Measurements from ENCODE around the gene CACNA2D1. TPM values are rescaled to one million over a fixed set of nuclear protein-coding genes. Genes with fewer than 3 reads are reported as not detected.

CACNA2D1 gene
- total RNA-seq, 1 experiment from 2014 or later, result 9.8 TPM

DNA sequence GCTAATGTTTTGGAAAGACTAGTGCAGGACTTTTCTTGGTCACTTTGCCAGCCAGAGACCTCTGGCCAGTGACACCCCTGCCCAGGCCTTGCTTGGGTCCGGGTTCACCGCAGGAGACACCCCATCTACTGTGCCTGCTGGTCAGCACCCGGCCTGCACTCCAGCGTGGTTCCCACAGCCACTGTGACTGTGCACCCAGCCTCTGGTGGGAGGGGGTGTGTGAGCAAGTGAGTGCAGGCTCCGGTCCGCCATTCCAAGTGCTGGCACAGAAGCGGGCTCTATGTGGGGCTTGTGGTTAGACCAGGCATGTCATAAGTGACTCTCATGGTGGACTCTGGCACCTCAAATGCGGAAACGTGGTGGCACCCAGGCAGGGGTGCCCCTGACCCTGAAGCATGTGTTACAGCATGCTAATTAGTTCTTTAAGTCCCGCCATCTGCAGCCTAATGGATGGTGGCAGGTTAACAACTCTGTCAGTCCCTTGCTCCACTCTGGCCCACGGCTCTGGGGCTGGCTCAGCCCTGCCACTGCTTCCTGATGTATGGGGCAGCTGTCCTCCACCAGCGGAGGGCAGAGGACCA, 361.8 kb downstream of the CACNA2D1 start:
- ChIA-PET POLR2A (no interaction called here), CTCF (no interaction called here)
- Histone ChIP-seq H3K36me3 (ENCODE audit: control insufficient read depth, insufficient read depth, low read length) (peaks cover 2% of the 10 kb centered on the region; the same call in 1 of the 2 replicates), H3K4me1 (ENCODE audit: control insufficient read depth, insufficient read depth, low read length) (no peaks in the 10 kb centered on the region), H3K27ac (ENCODE audit: low read length) (no peak overlapping the region), H3K4me3 (ENCODE audit: low read depth in 2 of 2, low read length in 2 of 2) (no peak overlapping the region), H3K9me3 (ENCODE audit: control insufficient read depth, insufficient read depth, low read depth, low read length) (no peaks in the 10 kb centered on the region), H3K27me3 (ENCODE audit: control insufficient read depth, insufficient read depth, low read length) (no peaks in the 10 kb centered on the region)
- BruUV-seq (replicated peaks), result no TSS peak
- in situ Hi-C loops (cut with HindIII; ENCODE audit: low pct_unique_long_range_greater_than_20kb, low sequenced_read_pairs), result no loop called here
- no peak for TF ChIP-seq POLR2AphosphoS5 (IDR thresholded peaks at IDR 0.05; ENCODE audit: low read depth, low read length)
- TF ChIP-seq REST (IDR thresholded peaks at IDR 0.05; ENCODE audit: insufficient read depth in 1 of 2, low read depth in 2 of 2, low read length in 1 of 2), result no peak
- TF ChIP-seq SIN3A (IDR thresholded peaks at IDR 0.05; ENCODE audit: borderline replicate concordance, insufficient read depth, low read depth, low read length), result no peak
- TF ChIP-seq TCF7L2 (IDR thresholded peaks at IDR 0.05; ENCODE audit: low read depth, low read length), result no peak
- TF ChIP-seq CTCF (IDR thresholded peaks at IDR 0.05), result no peak
- intact Hi-C loops (cut with micrococcal nuclease; ENCODE audit: unreplicated experiment), result no loop called here
- DNase-seq (ENCODE audit: low read depth, low spot score) (no peak), ATAC-seq (no peak)

GRCh38 chr7:82080254-82080927, 363.2 kb downstream of the CACNA2D1 start:
- no peak overlapping the region for H3K4me3 ChIP-seq (ENCODE audit: low read depth in 2 of 2, low read length in 2 of 2)

More at GRCh38 chr7:82080254-82080927, 363.2 kb downstream of the CACNA2D1 start:
- CTCF ChIA-PET, result no interaction called here
- Histone ChIP-seq H3K36me3 (ENCODE audit: control insufficient read depth, insufficient read depth, low read length) (peaks cover 2% of the 10 kb centered on the region; the same call in 1 of the 2 replicates), H3K9me3 (ENCODE audit: control insufficient read depth, insufficient read depth, low read depth, low read length) (no peaks in the 10 kb centered on the region), H3K27me3 (ENCODE audit: control insufficient read depth, insufficient read depth, low read length) (no peaks in the 10 kb centered on the region), H3K4me1 (ENCODE audit: control insufficient read depth, insufficient read depth, low read length) (no peaks in the 10 kb centered on the region), H3K27ac (ENCODE audit: low read length) (no peak overlapping the region)
- TF ChIP-seq POLR2AphosphoS5 (IDR thresholded peaks at IDR 0.05; ENCODE audit: low read depth, low read length) (no peak), CTCF (IDR thresholded peaks at IDR 0.05) (no peak), TCF7L2 (IDR thresholded peaks at IDR 0.05; ENCODE audit: low read depth, low read length) (no peak), REST (IDR thresholded peaks at IDR 0.05; ENCODE audit: insufficient read depth in 1 of 2, low read depth in 2 of 2, low read length in 1 of 2) (no peak), SIN3A (IDR thresholded peaks at IDR 0.05; ENCODE audit: borderline replicate concordance, insufficient read depth, low read depth, low read length) (no peak)
- ATAC-seq (no peak), DNase-seq (ENCODE audit: low read depth, low spot score) (no peak)
- no TSS peak for BruUV-seq (replicated peaks)
- intact Hi-C loops (cut with micrococcal nuclease; ENCODE audit: unreplicated experiment) (no loop called here), in situ Hi-C loops (cut with HindIII; ENCODE audit: low pct_unique_long_range_greater_than_20kb, low sequenced_read_pairs) (no loop called here)
- POLR2A ChIA-PET, result no interaction called here
